Colon (tissue), 2 donors: ENCODE data around the gene ANKRD16.
"Not testable (repeated sequence)": the region's sequence is repeated elsewhere in the genome, so short reads cannot be mapped to it uniquely, and the experiment has no call there.

ENCODE experiments used
- FAIRE-seq: peaks from 2 replicates; lab custom pipeline; 2012; peaks lifted over from hg19 to GRCh38; lab: Jason Lieb, UNC
- donor health status: control.
- donor health status: control.

Gene ANKRD16

GRCh38 chr10:5889624-5890451 is at the start of gene ANKRD16, which contains the start of gene FBH1:
Gene ANKRD16, minus strand, starts transcription at chr10:5889893. Its CDS starts 539 bp downstream, at chr10:5889354.
Gene FBH1, plus strand, starts transcription at chr10:5890243. Its CDS starts 103 bp downstream, at chr10:5890346.
- no peak for FAIRE-seq

- no peak for FAIRE-seq
Measured at GRCh38 chr10:5938291-5938690, 48.6 kb upstream of the ANKRD16 start.

GRCh38 chr10:5937016-5937415 is 47.3 kb upstream of the ANKRD16 start:
- no peak for FAIRE-seq

- no peak for FAIRE-seq
Measured at GRCh38 chr10:5935628-5936027, 45.9 kb upstream of the ANKRD16 start.

GRCh38 chr10:5933909-5934546 is 44.3 kb upstream of the ANKRD16 start:
- FAIRE-seq = no peak

GRCh38 chr10:5932345-5932744 is 42.7 kb upstream of the ANKRD16 start:
- FAIRE-seq = no peak

- no peak for FAIRE-seq
Measured at GRCh38 chr10:5930272-5930671, 40.6 kb upstream of the ANKRD16 start.

GRCh38 chr10:5929442-5929841 is 39.7 kb upstream of the ANKRD16 start:
- FAIRE-seq = no peak

- no peak for FAIRE-seq
Measured at GRCh38 chr10:5927306-5927705, 37.6 kb upstream of the ANKRD16 start.

GRCh38 chr10:5924889-5925288 is 35.2 kb upstream of the ANKRD16 start:
- FAIRE-seq = no peak

- no peak for FAIRE-seq
Measured at GRCh38 chr10:5921746-5922145, 32.1 kb upstream of the ANKRD16 start.

- no peak for FAIRE-seq
Measured at GRCh38 chr10:5919568-5919967, 29.9 kb upstream of the ANKRD16 start.

GRCh38 chr10:5918763-5919162 is 29.1 kb upstream of the ANKRD16 start:
- FAIRE-seq = no peak

GRCh38 chr10:5917305-5917704 is 27.6 kb upstream of the ANKRD16 start:
- FAIRE-seq = no peak

- FAIRE-seq = no peak
Measured at GRCh38 chr10:5915451-5915850, 25.8 kb upstream of the ANKRD16 start.

- FAIRE-seq = no peak
Measured at GRCh38 chr10:5913736-5914135, 24.0 kb upstream of the ANKRD16 start.

GRCh38 chr10:5911670-5912069 is 22.0 kb upstream of the ANKRD16 start:
- no peak for FAIRE-seq

- no peak for FAIRE-seq
Measured at GRCh38 chr10:5910323-5911100, 20.8 kb upstream of the ANKRD16 start.

- FAIRE-seq = not testable (repeated sequence)
Measured at GRCh38 chr10:5908676-5909075, 19.0 kb upstream of the ANKRD16 start.

GRCh38 chr10:5906651-5907050 is 17.0 kb upstream of the ANKRD16 start:
- no peak for FAIRE-seq

GRCh38 chr10:5905854-5906507 is 16.3 kb upstream of the ANKRD16 start:
- no peak for FAIRE-seq

- FAIRE-seq = no peak
Measured at GRCh38 chr10:5904227-5904626, 14.5 kb upstream of the ANKRD16 start.
